PC-9 (cell line): ENCODE results near the gene INAVA.

Experiments used
- CTCF ChIP-seq: fragments of 200-600 bp; sonication (generic); conservative IDR thresholded peaks from 2 replicates; pipeline ENCODE4 v1.6.1; 2017; ENCODE audit warnings: mixed run types, antibody characterized with exemption, mild to moderate bottlenecking, moderate library complexity
- EZH2 ChIP-seq: fragments of 200-600 bp; sonication (generic); IDR thresholded peaks from 2 replicates; pipeline ENCODE4 v1.8.0; 2017; ENCODE audit warnings: antibody characterized with exemption, low read depth

GRCh38 chr1:200895443-200895789 lies 716 bp downstream of the INAVA start:
- peak; percentile 16; the same call in 1 of the 2 replicates for TF ChIP-seq CTCF
- no peak for TF ChIP-seq EZH2
